Neural crest cell (in vitro differentiated cells): ENCODE measurements around the gene LCTL. TPM values are rescaled to one million over a fixed set of nuclear protein-coding genes. Genes with fewer than 3 reads are reported as not detected.

Experiments used
- DNase-seq: peaks from one replicate; pipeline ENCODE4 v3.0.0; 2021; ENCODE audit warnings: low read depth, mixed read lengths, low spot score
- H3K27ac Mint-ChIP-seq: one replicate; pipeline ENCODE4 v1.8.0; 2021; ENCODE audit warnings: mild to moderate bottlenecking, mixed read lengths; ENCODE audit not compliant: unreplicated experiment
- H3K27me3 Mint-ChIP-seq: 2 replicates; pipeline ENCODE4 v1.8.0; 2021; ENCODE audit warnings: low read depth, mild to moderate bottlenecking, mixed read lengths
- H3K36me3 Mint-ChIP-seq: 2 replicates; pipeline ENCODE4 v1.8.0; 2021; ENCODE audit warnings: low read depth, mild to moderate bottlenecking, mixed read lengths
- H3K4me1 Mint-ChIP-seq: 2 replicates; pipeline ENCODE4 v1.8.0; 2021; ENCODE audit warnings: mixed read lengths
- H3K4me3 Mint-ChIP-seq: one replicate; pipeline ENCODE4 v1.8.0; 2021; ENCODE audit warnings: mild to moderate bottlenecking, mixed read lengths
- H3K9me3 Mint-ChIP-seq: 2 replicates; pipeline ENCODE4 v1.8.0; 2021; ENCODE audit warnings: mixed read lengths
- total RNA-seq: library from RNA; stranded (reverse); gene quantifications from 2 replicates; pipeline ENCODE4 v1.2.1, GENCODE V29; 2021
- TF ChIP-seq, protein P1 (sequence below): fragments of 200-600 bp; sonication (generic); conservative IDR thresholded peaks from 2 replicates; pipeline ENCODE4 v1.5.0; 2021; ENCODE audit warnings: antibody characterized with exemption, mild to moderate bottlenecking

LCTL gene
- total RNA-seq, 1 donor from 2014 or later = 2.1 TPM

DNA sequence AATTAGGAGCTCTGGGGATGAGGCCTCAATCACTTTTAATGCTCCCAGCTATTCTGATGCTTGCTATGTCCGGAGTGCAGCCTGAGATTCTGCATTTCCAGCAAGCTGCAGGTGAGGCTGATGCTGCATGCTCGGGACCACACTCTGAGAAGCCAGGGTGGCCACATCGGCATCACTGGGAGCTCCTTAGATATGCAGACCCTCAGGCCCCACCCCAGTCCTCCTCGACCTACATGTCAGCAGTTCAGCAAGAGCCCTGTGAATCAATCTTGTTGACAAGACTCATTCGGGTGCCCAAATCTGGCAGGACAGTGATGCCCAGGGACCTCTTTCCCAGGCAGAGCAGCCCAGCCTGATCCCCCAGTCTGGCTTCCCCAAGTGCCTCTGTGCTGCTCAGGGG is 44.1 kb upstream of the LCTL start:
- Mint-ChIP-seq H3K27ac (no peak overlapping the region), H3K36me3 (no peaks in the 10 kb centered on the region), H3K4me3 (no peak overlapping the region), H3K27me3 (no peaks in the 10 kb centered on the region), H3K4me1 (no peaks in the 10 kb centered on the region), H3K9me3 (no peaks in the 10 kb centered on the region)
- DNase-seq = no peak
- TF ChIP-seq, protein P1, sequence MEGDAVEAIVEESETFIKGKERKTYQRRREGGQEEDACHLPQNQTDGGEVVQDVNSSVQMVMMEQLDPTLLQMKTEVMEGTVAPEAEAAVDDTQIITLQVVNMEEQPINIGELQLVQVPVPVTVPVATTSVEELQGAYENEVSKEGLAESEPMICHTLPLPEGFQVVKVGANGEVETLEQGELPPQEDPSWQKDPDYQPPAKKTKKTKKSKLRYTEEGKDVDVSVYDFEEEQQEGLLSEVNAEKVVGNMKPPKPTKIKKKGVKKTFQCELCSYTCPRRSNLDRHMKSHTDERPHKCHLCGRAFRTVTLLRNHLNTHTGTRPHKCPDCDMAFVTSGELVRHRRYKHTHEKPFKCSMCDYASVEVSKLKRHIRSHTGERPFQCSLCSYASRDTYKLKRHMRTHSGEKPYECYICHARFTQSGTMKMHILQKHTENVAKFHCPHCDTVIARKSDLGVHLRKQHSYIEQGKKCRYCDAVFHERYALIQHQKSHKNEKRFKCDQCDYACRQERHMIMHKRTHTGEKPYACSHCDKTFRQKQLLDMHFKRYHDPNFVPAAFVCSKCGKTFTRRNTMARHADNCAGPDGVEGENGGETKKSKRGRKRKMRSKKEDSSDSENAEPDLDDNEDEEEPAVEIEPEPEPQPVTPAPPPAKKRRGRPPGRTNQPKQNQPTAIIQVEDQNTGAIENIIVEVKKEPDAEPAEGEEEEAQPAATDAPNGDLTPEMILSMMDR = no peak

DNA sequence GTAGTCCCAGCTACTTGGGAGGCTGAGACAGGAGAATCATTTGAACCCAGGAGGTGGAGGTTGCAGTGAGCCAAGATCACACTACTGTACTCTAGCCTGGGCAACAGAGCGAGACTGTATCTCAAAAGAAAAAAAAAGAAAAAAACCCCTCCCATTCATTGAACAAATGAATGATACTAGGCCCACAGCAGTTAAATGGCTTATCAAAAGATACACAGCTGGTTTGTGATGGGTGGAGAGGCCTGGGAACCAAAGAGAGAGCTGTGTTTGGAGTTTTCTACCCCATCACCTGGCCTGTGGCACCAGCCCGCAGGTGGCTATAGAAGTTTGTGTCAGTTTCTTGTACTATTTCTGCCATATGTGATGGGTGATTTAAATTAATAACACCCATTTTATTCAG is 43.1 kb upstream of the LCTL start:
- DNase-seq = no peak
- H3K27me3 Mint-ChIP-seq = no peaks in the 10 kb centered on the region
- H3K36me3 Mint-ChIP-seq = no peaks in the 10 kb centered on the region
- TF ChIP-seq, protein P1 = no peak
- no peaks in the 10 kb centered on the region for H3K9me3 Mint-ChIP-seq
- no peaks in the 10 kb centered on the region for H3K4me1 Mint-ChIP-seq
- no peak overlapping the region for H3K4me3 Mint-ChIP-seq
- H3K27ac Mint-ChIP-seq = no peak overlapping the region

DNA sequence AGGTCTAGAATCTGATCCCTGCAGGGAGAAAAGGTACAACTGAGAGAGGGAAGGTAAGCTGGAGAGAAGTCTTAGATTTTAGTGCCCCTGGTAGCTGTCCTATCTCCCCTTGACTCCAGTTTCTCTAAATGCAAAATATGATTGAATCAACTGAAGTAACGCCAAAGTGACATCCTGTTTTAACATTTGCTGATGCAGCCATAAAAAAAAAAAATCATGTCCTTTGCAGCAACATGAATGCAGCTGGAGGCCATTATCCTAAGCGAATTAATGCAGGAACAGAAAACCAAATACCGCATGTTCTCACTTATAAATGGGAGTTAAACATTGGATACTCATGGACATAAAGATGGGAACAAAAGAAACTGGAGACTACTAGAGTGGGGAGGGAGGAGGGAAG is 42.4 kb upstream of the LCTL start:
- H3K4me3 Mint-ChIP-seq = no peak overlapping the region
- no peaks in the 10 kb centered on the region for H3K9me3 Mint-ChIP-seq
- TF ChIP-seq, protein P1 = no peak
- no peak for DNase-seq
- no peak overlapping the region for H3K27ac Mint-ChIP-seq
- no peaks in the 10 kb centered on the region for H3K36me3 Mint-ChIP-seq
- H3K4me1 Mint-ChIP-seq = no peaks in the 10 kb centered on the region
- no peaks in the 10 kb centered on the region for H3K27me3 Mint-ChIP-seq

DNA sequence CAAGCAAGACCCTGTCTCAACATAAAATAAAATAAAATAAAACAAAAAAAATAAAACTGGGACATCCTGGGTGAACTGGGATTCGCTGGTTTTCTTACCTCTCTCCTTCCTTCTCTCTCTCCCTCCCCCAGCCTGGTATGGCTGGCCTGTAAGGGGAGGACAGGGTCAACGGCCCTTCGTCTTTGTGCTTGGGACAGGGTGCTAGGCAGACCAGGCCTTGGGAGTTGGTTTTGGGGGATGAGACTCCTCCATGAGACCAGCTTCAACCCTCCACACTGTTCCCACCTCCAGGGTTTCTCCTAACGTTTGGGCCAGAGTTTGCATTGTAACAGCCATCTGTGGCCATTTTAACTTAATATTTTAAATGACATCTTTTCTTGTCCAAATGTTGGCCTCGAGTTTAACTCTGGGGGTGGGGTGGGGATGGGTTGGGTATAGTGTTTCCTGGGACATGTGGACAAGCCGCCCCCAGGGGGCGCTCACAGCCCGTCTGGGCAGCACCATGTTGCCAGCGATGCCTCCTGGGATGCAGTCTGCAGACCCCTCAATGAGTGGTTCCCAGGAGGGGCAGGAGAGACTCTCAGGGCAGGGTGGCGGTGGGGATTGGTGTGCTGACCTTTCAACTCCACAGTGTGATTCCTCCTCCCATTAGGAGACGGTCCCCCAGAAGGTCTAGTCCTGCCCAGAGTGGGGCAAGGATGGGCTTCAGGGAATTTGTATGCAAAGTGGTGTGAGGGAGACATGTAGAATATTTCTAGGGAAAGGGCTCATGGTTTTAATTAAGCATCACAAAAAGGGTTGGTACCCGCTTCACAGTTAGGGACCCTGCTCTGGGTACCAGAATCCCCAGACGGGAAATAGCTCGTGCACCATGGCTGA is 37.7 kb upstream of the LCTL start:
- H3K27ac Mint-ChIP-seq = peak overlapping the region; percentile 75
- TF ChIP-seq, protein P1 = peak; percentile 92
- H3K4me1 Mint-ChIP-seq = no peaks in the 10 kb centered on the region
- no peaks in the 10 kb centered on the region for H3K9me3 Mint-ChIP-seq
- no peak overlapping the region for H3K4me3 Mint-ChIP-seq
- no peaks in the 10 kb centered on the region for H3K36me3 Mint-ChIP-seq
- H3K27me3 Mint-ChIP-seq = no peaks in the 10 kb centered on the region
- DNase-seq = peak; percentile 77

DNA sequence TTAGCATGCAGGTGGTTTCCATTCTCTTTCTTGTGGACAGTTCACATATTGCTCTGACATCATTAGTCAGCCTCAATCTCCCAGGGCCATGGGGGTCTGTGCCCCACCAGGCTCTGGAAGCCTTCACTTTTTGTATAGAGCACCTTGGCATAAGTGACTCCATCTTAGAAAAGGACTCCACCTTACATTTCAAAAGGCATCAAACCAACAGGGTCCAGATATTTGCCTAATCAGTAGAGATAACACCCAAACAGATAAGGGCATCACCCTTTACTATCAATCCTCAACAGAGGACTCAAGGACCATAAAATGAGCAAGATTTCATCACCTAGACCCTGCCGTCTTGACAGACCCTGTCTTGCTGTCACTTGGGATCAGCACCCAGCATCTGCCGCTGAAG is 35.7 kb upstream of the LCTL start:
- H3K36me3 Mint-ChIP-seq = no peaks in the 10 kb centered on the region
- no peaks in the 10 kb centered on the region for H3K9me3 Mint-ChIP-seq
- H3K4me1 Mint-ChIP-seq = no peaks in the 10 kb centered on the region
- DNase-seq = no peak
- H3K4me3 Mint-ChIP-seq = no peak overlapping the region
- no peak overlapping the region for H3K27ac Mint-ChIP-seq
- no peaks in the 10 kb centered on the region for H3K27me3 Mint-ChIP-seq
- TF ChIP-seq, protein P1 = no peak
